NCI-H2196 (cell line): ENCODE results near the gene CELSR1.

Experiments
- DNase-seq: peaks from one replicate; lab custom pipeline; 2025; ENCODE audit not compliant: unreplicated experiment; lab: John Stamatoyannopoulos, UW

CELSR1 gene

DNA sequence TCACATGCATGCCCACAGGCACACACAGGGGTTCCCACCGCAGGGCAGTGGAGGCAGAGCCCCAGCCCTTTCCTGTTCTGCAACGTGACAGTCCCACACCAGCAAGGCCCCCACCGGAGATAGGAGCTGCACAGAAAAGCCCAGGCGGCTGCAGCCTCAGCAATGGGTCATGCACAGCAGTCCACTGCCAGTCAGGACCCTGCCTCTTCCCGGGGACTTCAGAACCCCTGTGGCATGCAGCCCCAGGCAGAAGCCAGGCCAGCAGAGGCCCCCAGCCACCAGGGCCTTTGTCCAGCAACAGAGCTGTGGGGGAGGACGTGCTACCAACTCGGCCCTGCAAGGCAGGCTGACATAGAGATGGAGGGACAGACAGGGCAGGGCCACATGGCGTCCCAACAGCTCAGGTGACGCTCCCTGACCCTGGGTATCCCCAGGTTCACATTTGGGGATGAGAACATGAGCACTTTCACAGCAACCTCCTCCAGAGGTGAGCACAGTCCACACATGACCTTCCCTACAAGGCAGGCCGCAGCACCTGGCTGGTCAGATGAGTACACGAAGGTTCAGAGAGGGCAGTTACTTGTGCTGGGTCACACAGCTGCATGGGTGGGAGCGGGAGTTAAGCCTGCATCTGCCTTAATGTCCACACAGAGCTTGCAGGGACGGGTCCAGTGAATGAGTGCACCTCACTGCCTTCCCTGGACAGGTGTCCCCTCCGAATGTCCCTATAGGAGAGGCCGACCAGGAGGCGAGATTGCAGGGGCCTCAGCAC is 87.3 kb downstream of the CELSR1 start:
- no peak for DNase-seq

DNA sequence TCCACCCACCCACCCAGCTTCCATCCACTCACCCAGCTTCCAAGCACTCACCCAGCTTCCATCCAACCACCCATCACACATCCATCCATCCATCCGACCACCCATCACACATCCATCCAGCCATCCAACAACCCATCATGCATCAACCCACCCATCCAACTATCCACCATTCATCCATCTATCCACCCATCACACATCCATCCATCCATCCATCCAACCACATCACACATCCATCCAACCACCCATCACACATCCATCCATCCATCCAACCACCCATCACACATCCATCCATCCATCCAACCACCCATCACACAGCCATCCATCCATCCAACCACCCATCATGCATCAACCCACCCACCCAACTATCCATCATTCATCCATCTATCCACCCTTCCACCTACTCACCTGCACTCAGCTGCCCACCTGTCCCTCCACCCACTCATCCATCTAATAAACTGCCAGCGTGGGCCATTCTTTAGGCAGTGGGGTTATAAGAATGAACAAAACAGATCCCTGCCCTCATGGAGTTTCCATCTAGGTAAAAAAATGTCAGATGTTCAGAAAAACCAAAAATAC is 88.2 kb downstream of the CELSR1 start:
- no peak for DNase-seq

DNA sequence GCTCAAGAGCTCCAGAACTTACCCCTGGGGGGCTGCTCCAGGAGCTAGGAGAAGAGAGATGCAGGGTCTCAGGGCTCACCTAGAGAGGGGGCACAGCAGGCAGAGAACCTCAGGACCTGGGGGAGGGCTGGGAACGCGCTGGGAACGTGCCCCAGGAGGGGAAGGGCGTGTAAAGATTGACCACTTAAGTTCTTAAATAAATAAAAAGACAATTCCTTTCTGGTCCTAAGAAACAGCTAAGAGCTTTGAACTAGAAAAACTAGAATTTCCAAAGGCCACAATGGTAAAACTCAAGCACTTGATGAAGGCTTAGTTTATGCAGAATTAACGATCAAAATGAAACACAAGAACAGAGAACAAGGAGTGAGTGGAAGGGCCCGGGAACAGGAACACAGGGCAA is 89.1 kb downstream of the CELSR1 start:
- DNase-seq, result no peak

DNA sequence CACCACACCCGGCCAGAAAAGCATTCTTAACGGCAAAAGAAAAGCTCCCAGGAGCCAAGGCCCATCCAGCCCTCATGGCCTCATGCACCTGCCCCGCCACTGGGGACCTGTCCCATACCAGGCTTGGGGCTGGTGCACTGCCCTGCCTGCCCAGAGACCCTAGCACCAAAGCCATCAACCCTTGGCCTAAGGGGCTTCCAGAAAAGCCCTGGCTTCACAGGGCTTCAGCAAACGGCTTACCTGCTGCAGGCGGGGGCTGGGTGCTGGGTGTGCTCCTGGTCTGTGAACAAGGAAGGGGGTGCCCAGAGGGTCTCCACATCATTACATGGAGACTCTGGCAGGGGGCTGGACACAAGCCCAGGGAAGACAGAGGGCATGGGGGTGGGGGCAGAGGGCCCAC is 89.5 kb downstream of the CELSR1 start:
- no peak for DNase-seq

DNA sequence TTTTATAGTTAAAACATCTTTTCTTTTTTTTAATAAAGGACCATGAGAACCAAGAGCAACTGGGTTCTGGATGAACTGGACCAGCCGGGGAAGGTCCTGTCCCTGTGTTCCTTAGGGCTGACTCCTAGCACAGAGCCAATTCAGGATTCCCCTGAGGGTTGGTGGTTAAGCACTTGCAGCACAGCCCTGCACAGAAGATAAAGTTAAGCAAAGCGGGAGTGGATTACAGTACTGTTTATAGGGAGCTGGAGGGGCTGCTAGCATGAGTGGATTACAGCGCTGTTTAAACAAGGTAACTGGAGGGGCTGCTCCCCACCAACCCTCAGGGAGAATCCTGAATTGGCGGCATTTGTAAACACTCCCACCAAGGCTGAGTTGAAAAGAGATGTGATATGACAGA is 90.6 kb downstream of the CELSR1 start:
- no peak for DNase-seq

DNA sequence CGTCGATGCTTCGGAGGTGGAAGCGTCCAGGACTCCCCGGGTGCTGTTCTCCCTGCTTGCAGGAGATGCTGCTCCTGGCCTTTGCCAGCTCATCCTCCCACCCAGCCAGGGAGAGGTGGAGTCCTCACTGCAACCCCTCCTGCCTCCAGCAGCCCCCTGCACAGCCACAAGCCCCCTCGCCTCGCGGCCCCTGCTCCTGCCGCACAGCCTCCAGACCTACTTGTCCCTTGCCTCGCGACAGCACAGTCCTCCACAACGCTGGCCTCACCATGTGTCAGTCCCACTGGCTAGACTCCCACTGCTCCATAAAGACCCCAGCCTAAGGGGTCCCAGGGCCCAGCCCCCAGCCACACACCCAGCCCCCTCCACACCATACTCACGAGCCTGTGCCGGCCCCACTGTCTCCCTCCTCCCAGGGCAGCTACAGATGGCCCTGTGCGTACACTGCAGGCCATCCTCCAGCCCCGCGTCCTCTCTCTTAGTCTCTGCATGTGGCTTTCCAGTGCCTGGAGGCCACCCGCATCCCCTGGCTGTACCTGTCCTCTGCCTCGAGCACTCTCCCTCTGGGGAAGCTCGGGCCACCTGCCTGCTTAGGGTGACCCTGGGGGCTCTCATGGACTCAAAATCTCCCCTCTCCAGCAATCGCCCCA is 91.5 kb downstream of the CELSR1 start:
- DNase-seq, result no peak

DNA sequence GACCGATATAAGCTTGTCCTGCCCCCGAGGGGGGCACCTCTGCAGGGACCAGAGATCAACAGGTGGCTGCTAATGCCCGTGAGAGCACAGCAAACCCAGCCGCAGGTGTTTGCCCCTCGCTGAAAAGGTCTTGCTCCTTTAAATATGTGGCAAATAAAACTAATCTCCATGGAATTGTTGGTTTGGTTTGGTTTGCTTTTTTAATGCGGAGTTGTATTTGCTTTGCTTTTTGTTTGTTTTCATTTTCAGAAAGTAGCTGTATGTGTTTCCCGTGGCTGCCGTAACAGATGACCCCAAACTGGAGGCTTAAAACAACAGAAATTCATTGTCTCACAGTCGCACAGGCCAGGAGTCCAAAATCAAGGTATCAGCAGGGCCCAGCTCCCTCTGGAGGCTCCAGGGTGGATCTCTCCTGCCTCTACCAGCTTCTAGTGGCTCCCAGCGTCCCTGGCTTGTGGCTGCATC is 93.0 kb downstream of the CELSR1 start:
- no peak for DNase-seq

DNA sequence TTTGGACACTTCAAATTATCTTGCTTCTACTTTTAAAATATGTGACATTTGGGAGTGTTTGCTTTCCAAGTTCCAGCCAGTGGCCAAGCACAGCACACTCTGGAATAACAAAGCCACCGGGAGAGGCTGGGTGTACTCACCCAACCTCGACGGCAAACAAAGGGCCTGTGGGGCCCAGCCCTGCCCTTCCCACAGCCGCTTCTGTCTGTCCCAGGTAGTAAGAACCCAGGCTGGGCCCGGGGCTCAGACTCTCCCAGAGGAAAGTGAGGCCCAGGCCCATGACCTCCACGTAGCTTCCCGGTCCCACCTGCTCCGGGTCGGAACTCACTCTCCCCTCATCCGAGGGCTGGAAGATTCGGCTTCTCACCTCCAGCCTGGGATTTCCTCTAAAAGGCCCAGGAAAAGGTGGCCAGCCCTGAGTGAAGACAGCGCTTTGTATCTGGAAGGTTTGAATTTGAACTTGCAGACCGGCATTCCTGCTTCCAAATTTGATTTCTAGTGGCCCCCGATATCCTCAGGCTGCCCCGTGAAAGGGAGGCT is 93.5 kb downstream of the CELSR1 start:
- no peak for DNase-seq

DNA sequence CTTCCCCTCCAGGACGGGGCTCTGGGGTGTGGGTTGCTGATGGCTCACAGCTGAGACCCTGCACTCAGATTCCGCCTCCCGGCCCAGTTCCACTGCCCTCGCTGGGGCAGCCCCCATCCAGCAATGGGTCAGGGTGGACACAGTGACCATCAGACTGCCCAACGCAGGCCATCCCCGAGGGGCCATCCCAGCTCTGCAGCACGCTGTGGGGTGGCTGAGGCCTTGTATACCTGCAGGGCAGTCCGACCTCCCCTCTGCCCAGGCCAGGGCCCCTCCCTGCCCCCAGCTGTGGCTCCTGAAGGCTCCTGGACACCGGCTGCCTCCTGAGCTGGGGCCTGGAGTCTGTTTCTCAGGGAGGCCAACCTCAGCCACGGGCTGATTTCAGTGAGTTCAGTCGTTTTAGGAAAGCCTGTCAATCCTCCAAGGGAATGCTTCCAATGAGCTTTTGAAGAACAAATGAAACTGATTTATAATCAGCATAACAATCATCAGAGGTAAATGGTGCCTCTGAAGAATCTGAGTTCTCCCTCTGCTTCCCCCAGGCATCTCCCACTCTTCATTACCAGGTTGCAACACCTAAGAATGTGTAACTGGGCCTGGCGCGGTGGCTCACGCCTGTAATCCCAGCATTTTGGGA is 95.1 kb downstream of the CELSR1 start:
- no peak for DNase-seq

DNA sequence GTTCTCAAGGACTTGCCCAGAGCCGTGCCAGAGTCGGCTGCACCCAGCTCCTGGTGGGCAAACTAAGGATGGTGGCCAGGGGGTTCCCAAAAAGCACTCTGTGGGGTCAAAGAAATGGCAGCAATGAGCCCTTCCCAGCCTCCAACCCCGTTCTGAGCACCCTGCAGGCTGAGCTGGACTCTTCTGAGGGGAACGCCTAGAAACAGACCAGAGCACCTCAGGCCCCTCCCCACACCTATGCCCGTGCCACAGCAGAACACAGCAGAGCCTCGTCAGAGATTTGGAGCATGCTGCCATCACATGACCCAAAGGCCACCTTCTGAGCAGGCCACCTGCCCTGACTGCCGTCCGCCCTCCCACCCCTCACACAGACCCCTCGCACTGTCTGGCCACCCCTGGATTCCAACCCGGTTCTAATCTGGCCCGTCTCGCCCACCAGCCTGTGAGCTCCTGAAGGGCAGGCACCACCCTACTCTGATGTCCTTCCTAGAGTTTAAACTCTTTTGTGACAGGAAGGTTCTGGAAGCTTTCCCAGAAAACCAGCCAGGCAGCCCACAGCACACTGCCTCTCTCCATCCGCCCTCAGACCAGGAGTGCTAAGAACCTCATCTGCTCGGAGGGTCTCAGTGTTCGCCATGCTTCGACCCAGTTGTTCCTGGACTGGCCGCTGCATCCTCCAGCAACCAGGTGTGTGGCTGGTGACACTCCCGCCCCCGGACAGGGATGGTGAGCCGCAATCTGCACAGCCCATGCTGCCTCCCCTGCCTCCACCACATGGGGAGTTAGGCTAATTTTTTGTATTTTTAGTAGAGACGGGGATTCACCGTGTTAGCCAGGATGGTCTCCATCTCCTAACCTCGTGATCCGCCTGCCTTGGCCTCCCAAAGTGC is 97.6 kb downstream of the CELSR1 start:
- DNase-seq, result no peak

DNA sequence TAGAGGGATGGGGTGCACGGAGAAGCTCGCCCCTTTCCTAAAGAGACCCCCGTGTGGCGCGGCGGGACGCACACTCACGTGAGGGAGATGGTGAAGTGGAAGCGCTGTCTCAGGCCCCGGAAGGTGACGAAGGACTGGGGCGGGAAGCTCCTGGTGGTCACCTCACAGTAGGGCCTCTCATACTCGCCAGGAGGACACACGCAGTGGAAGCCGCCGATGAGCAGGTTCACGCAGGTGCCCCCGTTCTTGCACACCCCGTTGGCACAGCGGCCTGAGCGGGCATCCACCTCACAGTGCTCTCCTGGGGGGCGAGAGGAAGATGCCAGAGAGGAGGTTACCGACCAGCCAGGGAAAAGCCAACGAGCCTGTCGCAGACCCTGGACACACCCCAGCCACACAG is 98.3 kb downstream of the CELSR1 start:
- DNase-seq, result no peak

DNA sequence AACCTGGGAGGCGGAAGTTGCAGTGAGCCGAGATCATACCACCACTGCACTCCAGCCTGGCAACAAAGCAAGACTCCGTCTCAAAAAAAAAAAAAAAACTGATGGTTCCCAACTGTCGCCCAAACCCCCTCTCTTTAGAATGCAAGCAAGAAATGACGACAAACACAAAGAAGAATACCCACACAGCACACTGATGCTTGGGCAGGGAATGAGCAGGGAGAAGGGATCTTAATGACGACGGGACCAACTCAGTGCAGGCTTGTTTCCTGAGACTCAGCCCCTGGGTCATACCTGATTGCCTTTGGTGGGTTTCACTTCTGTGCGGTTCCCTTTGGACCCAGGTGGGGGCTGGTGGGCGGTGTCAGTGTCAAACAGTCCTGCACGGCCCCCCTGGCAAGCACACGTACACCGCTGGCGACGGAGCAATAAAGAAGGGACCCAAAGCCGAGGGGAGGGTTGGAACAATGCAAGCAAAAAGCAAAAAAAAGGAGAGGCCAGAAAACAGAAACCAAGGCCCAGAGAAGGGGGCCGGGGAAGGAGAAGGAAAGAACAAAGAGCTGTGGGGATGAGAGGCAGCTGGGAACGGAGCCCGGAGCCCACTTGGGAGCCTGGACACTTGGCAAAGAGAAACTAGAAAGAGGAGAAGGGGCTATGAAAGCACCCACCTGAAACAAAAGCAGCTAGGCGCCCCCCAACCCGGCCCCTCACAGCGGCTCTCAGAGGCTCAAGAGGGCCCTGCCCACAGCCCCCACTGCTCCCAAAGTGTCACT is 99.6 kb downstream of the CELSR1 start:
- DNase-seq, result no peak

DNA sequence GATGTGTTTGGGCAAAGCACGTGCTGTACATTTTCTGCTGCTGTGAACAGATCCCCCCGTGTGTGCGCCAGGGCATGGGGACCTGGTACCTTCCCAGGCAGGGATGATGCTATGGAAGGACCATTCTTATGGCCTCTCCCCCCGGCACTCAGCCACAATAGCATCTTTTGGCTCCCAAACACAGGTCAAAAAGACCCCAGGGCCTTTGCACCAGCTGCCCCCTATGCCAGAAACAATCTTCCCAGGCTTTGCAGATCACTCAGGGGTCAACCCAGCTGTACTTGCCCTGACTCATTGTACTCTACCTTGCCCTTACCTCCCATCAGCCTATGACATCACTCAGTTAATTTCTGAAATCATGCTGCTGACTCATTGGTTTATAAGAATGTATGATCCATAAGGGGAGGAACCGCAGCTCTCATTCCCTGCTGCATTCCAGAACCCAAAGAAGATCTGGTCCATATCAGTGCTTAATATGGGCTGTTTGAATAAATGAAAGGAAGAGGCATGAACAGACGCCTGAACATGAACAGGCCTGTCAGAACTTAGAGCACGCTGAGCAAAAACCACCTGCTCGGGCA is 100.7 kb downstream of the CELSR1 start:
- DNase-seq, result no peak

DNA sequence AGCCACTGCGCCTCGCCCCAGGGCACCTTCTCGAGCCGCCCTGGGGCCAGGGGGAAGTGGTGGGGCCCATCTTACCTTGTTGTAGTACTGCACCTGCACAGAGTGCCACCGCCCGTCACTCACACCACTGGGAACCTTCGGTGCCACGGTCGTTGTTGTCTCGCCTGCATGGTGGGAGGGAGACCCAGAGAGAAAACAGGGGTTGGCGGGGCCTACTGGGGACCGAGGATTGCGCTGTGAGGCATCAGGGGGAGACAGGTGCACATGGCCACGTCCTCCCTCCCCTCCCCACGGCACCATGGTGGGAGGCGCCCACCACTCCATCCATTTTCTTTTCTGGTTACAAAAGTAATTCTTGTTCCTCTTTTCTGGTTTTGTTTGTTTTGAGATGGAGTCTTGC is 104.1 kb downstream of the CELSR1 start:
- no peak for DNase-seq

DNA sequence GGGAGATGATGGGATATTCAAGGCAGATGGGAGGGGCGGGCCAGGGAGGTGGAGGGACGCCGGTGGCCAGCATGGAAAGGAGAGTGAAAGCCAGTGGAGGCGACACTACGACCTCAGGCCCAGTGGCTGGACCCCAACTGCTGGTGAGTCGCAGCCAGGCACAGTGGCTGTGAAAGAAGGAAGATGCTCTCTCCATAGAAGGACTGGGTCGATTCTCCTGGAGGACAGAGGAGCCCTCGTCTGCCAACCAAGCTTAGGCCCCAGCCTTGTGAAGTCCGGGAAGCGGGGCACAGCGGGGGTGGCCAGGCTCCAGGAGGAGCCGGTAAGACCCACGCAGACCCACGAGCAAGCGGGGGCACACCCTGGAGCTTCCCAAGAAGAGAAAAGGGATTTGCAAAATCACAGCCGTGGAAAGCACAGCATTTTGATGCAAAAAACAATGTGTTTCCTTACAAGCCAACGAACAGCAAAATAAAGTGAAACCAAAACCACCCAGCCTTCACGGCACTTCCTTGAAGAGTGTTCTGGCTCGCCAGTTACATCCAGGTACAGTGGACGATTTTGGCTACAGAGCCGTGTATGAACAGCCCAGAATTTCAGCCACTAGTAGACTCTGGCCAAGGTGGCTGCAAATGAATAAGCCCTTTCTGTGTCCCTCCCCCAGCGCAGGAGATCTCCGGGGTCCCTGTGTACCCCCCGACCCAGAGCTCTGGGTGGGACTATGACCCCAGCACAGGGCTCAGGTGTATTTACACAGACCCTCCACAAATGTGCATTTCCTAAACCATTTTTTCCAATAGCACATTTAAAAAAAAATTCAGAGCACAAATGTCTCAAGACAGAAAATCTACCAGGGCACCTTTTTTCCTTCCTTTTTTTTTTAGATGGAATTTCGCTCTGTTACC is 105.0 kb downstream of the CELSR1 start:
- no peak for DNase-seq

DNA sequence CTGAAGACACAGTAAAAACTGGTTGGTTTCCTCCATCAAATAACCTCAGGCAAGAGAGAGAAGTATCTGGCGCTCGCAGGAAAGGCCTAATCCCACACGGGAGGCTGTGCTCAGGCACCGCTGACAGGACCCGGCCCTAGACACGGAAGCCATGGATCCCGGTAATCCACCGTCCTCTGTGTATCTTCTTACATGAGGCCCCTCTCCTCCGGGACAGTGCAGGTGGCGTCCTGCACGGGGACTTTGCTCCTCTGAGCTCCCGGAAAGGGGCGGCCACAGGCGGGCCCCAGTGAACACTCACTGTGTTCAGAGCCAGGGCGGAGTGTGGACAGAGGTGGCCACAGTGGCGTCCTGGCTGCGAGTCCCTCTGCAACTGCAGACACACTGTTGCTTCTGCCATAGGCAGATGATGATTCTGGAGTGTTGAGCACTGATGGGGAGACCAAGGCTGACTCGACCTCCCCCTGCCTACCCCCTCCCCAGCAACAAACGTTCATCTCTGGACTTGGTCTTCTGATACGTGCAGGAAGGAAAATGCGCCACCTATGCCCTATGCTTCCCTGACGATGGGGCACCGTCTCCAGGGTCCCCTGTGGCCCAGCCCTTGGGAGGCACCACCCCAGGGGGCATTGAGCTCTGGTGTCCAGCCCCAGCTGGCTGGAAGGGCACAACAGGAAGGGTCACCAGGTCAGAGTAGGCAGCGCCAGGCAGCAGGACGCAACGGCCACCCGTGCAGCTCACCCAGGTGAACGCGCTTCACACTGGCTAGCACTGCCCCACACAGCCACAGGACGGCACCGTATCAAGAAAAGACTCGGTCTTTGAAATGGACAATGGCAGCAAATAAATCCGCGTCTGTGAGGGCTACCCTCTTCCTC is 106.2 kb downstream of the CELSR1 start:
- no peak for DNase-seq

DNA sequence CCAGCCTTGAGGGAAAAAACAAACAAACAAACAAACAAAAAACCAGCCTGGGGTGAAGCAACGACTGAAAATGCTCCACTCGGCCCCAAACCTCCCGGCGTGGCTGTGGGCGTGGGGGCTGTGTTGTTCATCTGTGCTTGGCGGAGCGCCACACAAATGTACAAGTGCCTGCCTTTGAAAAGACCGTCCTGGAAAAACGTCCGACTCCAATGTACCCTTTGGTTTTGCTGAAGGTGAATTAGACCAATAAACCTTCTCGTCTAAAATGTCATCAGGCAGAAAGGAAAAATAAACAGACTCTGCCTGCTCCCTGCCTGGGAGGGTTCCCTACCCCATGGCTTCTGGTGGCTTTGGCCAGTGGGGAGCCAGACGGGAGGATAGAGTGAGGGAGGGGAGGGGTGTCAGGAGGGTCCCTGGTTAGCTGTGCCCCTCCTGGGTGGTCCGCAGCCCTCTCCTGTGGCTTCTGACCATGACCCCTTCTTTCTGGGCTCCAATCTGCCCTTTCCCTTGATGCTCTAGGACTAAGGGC is 108.0 kb downstream of the CELSR1 start:
- no peak for DNase-seq
